ENCODE data around the gene YWHAH. TPM values are rescaled to one million over a fixed set of nuclear protein-coding genes. Genes with fewer than 3 reads are reported as not detected.
A peak's percentile ranks its signal among the peaks of the same experiment; 100 is the strongest.

YWHAH gene
- total RNA-seq (2014; rRNA removed; shearing (Covaris generic); ENCODE audit: low replicate concordance), result 92.2 and 125 TPM in 2 replicates

GRCh38 chr22:31943978-31944699 lies at the start of gene YWHAH:
Gene YWHAH (plus strand): TSS chr22:31944535. CDS start chr22:31944734, 199 bp downstream.
- Histone ChIP-seq H3K36me3 (peaks cover 41% of the 10 kb centered on the region), H3K9me3 (no peaks in the 10 kb centered on the region), H3K27me3 (no peaks in the 10 kb centered on the region), H3K4me3 (peak within 1 kb of the TSS; percentile 90)
- DNase-seq, result peak; percentile 92

- H3K36me3 ChIP-seq, result peaks cover 2% of the 10 kb centered on the region
- no peaks in the 10 kb centered on the region for H3K9me3 ChIP-seq
- H3K4me3 ChIP-seq, result no peak overlapping the region
- H3K27me3 ChIP-seq, result no peaks in the 10 kb centered on the region
- no peak for DNase-seq
Observed at GRCh38 chr22:31895411-31896123, 48.8 kb upstream of the YWHAH start.

- Histone ChIP-seq H3K27me3 (no peaks in the 10 kb centered on the region), H3K4me3 (no peak overlapping the region), H3K36me3 (peaks cover 2% of the 10 kb centered on the region), H3K9me3 (no peaks in the 10 kb centered on the region)
- DNase-seq, result no peak
Observed at GRCh38 chr22:31896472-31896871, 47.9 kb upstream of the YWHAH start.

GRCh38 chr22:31897842-31898805 lies 46.2 kb upstream of the YWHAH start:
- H3K4me3 ChIP-seq, result no peak overlapping the region
- DNase-seq, result no peak
- no peaks in the 10 kb centered on the region for H3K27me3 ChIP-seq
- no peaks in the 10 kb centered on the region for H3K9me3 ChIP-seq
- peaks cover 2% of the 10 kb centered on the region for H3K36me3 ChIP-seq

GRCh38 chr22:31898926-31899325 lies 45.4 kb upstream of the YWHAH start:
- H3K4me3 ChIP-seq, result no peak overlapping the region
- H3K9me3 ChIP-seq, result no peaks in the 10 kb centered on the region
- H3K27me3 ChIP-seq, result no peaks in the 10 kb centered on the region
- DNase-seq, result no peak
- H3K36me3 ChIP-seq, result peaks cover under 1% of the 10 kb centered on the region

- Histone ChIP-seq H3K4me3 (no peak overlapping the region), H3K27me3 (no peaks in the 10 kb centered on the region), H3K9me3 (no peaks in the 10 kb centered on the region), H3K36me3 (no peaks in the 10 kb centered on the region; the same call in 1 of the 2 replicates)
- no peak for DNase-seq
Observed at GRCh38 chr22:31899669-31900068, 44.7 kb upstream of the YWHAH start.

- no peak for DNase-seq
- Histone ChIP-seq H3K36me3 (no peaks in the 10 kb centered on the region; the same call in 1 of the 2 replicates), H3K9me3 (no peaks in the 10 kb centered on the region), H3K27me3 (no peaks in the 10 kb centered on the region), H3K4me3 (no peak overlapping the region)
Observed at GRCh38 chr22:31901388-31902137, 42.8 kb upstream of the YWHAH start.

- H3K9me3 ChIP-seq, result no peaks in the 10 kb centered on the region
- H3K4me3 ChIP-seq, result no peak overlapping the region
- H3K27me3 ChIP-seq, result no peaks in the 10 kb centered on the region
- DNase-seq, result no peak
- peaks cover 2% of the 10 kb centered on the region for H3K36me3 ChIP-seq
Observed at GRCh38 chr22:31904651-31905050, 39.7 kb upstream of the YWHAH start.

GRCh38 chr22:31905356-31905755 lies 39.0 kb upstream of the YWHAH start:
- no peaks in the 10 kb centered on the region for H3K9me3 ChIP-seq
- no peak for DNase-seq

GRCh38 chr22:31906086-31906485 lies 38.2 kb upstream of the YWHAH start:
- H3K9me3 ChIP-seq, result no peaks in the 10 kb centered on the region
- H3K27me3 ChIP-seq, result no peaks in the 10 kb centered on the region
- H3K4me3 ChIP-seq, result no peak overlapping the region
- DNase-seq, result no peak
- H3K36me3 ChIP-seq, result peaks cover 2% of the 10 kb centered on the region

More at GRCh38 chr22:31905356-31905755, 39.0 kb upstream of the YWHAH start:
- peaks cover 2% of the 10 kb centered on the region for H3K36me3 ChIP-seq
- H3K27me3 ChIP-seq, result no peaks in the 10 kb centered on the region
- no peak overlapping the region for H3K4me3 ChIP-seq

- H3K36me3 ChIP-seq, result peaks cover 2% of the 10 kb centered on the region
- no peaks in the 10 kb centered on the region for H3K9me3 ChIP-seq
- DNase-seq, result no peak
- no peaks in the 10 kb centered on the region for H3K27me3 ChIP-seq
- no peak overlapping the region for H3K4me3 ChIP-seq
Observed at GRCh38 chr22:31906569-31906968, 37.8 kb upstream of the YWHAH start.

- Histone ChIP-seq H3K9me3 (no peaks in the 10 kb centered on the region), H3K36me3 (peaks cover 2% of the 10 kb centered on the region), H3K4me3 (no peak overlapping the region), H3K27me3 (no peaks in the 10 kb centered on the region)
- no peak for DNase-seq
Observed at GRCh38 chr22:31909977-31910376, 34.4 kb upstream of the YWHAH start.

GRCh38 chr22:31911565-31912406 lies 32.5 kb upstream of the YWHAH start:
- Histone ChIP-seq H3K9me3 (no peaks in the 10 kb centered on the region), H3K36me3 (peaks cover 2% of the 10 kb centered on the region), H3K4me3 (no peak overlapping the region), H3K27me3 (no peaks in the 10 kb centered on the region)
- no peak for DNase-seq

GRCh38 chr22:31912407-31912743 lies 32.0 kb upstream of the YWHAH start:
- DNase-seq, result no peak
- no peaks in the 10 kb centered on the region for H3K9me3 ChIP-seq

GRCh38 chr22:31915586-31915985 lies 28.7 kb upstream of the YWHAH start:
- Histone ChIP-seq H3K9me3 (no peaks in the 10 kb centered on the region), H3K36me3 (no peaks in the 10 kb centered on the region), H3K4me3 (no peak overlapping the region), H3K27me3 (no peaks in the 10 kb centered on the region)
- no peak for DNase-seq

More at GRCh38 chr22:31912407-31912743, 32.0 kb upstream of the YWHAH start:
- Histone ChIP-seq H3K27me3 (no peaks in the 10 kb centered on the region), H3K36me3 (peaks cover 2% of the 10 kb centered on the region), H3K4me3 (no peak overlapping the region)

All from MG63 (cell line).